Measurements from ENCODE around the gene C19orf85.
A peak's percentile ranks its signal among the peaks of the same experiment; 100 is the strongest.

The C19orf85 gene

GRCh38 chr19:55476100-55476775, 11.7 kb upstream of the C19orf85 start, which contains the start of gene ZNF628:
Gene ZNF628 (plus strand): TSS chr19:55476617. CDS start chr19:55479911, 3,294 bp downstream.
- DNase-seq (ENCODE audit: extremely low read depth, low read depth) = peak; percentile 93
- TF ChIP-seq, protein P1, sequence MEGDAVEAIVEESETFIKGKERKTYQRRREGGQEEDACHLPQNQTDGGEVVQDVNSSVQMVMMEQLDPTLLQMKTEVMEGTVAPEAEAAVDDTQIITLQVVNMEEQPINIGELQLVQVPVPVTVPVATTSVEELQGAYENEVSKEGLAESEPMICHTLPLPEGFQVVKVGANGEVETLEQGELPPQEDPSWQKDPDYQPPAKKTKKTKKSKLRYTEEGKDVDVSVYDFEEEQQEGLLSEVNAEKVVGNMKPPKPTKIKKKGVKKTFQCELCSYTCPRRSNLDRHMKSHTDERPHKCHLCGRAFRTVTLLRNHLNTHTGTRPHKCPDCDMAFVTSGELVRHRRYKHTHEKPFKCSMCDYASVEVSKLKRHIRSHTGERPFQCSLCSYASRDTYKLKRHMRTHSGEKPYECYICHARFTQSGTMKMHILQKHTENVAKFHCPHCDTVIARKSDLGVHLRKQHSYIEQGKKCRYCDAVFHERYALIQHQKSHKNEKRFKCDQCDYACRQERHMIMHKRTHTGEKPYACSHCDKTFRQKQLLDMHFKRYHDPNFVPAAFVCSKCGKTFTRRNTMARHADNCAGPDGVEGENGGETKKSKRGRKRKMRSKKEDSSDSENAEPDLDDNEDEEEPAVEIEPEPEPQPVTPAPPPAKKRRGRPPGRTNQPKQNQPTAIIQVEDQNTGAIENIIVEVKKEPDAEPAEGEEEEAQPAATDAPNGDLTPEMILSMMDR (IDR thresholded peaks at IDR 0.05; ENCODE audit: low read depth, low read length, missing control alignments) = no peak
- peak within 1 kb of the TSS; percentile 76 for H3K4me3 ChIP-seq (replicated peaks; ENCODE audit: low read depth, low read length)

DNA sequence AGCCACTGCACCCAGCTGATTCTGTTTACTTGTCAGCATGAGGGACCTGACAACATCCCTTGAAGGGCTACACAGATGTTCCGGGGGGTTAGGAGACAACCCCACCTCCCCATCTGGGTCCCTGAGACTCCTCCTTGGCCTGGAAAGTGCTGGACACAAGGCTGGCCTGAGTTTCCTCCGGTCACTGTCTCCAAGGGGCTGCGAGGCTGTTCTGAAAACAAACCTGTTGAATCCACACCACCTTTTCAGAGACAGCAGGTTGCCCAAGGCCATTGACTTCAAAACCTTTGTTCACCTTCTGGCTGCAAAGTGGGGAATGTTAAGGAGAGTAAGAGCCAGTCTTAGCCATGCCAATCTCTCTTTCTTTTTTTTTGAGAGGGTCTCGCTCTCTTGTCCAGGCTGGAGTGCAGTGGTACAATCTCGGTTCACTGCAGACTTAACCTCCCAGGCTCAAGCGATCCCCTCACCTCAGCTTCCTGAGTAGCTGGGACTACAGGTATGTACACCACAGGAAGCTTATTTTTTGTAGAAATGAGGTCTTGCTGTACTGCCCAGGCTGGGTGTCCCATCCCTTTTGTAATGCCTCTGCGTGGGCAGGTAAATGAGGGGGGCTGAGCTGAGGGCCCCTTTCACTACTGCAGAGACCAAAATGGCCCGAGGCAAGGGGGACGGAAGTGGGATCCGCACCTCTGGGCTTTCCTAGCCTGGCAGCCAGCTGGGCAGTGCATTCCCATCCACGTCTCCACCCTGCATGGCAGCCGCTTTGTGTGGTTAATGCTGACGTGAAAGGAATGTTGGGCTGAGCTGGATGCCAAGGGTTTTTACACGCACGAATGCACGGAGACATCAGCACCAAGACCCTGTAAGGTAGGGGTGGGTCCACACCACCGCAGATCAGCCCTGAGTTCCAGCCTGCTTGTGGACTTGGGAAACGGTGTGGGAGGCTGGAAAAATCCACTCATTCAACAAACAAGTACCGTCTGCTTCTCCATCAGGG, 10.0 kb upstream of the C19orf85 start:
- TF ChIP-seq, protein P1 (IDR thresholded peaks at IDR 0.05; ENCODE audit: low read depth, low read length, missing control alignments) = no peak
- no peak for DNase-seq (ENCODE audit: extremely low read depth, low read depth)
- H3K4me3 ChIP-seq (replicated peaks; ENCODE audit: low read depth, low read length) = no peak overlapping the region

DNA sequence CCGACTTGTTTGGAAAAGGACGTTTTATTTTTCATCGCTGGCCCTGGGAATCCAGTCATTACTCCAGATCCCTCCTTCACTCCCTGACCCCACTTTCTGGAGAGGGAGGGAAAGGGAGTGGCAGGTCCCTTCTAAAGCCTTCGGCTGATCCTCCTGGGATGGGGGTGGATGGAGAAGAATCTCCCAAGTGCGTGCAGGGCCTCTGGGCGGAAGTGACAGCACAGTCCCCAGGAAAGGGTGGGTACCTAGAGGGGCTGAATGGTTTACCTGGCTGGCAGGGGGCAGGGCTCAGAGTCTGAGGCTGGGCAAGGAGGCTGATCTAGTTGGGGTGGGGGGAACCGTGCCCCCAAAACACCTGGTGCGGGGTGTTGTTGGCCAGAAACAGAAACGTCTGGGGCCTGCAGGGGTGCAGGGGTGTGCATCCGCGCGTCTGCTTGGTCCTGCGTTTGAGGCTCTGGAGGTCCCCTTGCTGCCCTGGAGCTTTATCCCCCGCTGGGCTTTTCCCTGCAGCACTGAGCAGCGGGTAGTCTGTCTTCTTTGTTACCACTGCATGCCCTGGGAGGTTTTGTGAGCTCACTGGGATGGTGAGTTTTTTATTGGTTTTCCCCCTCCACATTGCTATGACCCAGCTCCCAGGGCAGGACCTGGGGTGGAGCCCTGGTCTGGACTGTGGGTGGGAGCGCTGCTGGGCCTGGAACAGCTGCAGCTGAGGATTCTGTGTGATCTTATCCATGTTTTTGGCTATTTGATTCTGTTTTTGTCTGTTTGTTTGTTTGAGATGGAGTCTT, 8.9 kb upstream of the C19orf85 start:
- DNase-seq (ENCODE audit: extremely low read depth, low read depth) = no peak
- no peak overlapping the region for H3K4me3 ChIP-seq (replicated peaks; ENCODE audit: low read depth, low read length)
- TF ChIP-seq, protein P1 (IDR thresholded peaks at IDR 0.05; ENCODE audit: low read depth, low read length, missing control alignments) = no peak

- no peak for DNase-seq (ENCODE audit: extremely low read depth, low read depth)
- TF ChIP-seq, protein P1 (IDR thresholded peaks at IDR 0.05; ENCODE audit: low read depth, low read length, missing control alignments) = no peak
- H3K4me3 ChIP-seq (replicated peaks; ENCODE audit: low read depth, low read length) = no peak overlapping the region
Measured at GRCh38 chr19:55472463-55472862, 7.9 kb upstream of the C19orf85 start.

DNA sequence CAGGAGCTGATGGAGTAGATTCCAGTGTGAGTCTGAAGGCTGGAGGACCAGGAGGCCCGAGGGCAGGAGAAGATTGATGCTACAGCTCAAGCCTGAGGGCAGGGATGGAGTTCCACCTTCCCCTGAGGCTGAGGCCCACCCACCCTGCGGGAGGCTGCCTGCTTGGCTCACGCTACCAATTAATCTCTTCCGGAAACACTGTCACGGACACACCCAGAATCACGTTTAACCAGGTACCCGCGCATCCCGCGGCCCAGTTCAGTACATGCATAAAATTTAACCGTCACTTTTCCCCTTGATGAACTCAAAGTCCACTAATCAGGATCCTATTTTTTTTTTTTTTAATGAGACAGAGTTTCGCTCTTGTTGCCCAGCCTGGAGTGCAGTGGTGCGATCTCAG, 6.7 kb upstream of the C19orf85 start:
- TF ChIP-seq, protein P1 (IDR thresholded peaks at IDR 0.05; ENCODE audit: low read depth, low read length, missing control alignments) = no peak
- H3K4me3 ChIP-seq (replicated peaks; ENCODE audit: low read depth, low read length) = no peak overlapping the region
- DNase-seq (ENCODE audit: extremely low read depth, low read depth) = no peak

DNA sequence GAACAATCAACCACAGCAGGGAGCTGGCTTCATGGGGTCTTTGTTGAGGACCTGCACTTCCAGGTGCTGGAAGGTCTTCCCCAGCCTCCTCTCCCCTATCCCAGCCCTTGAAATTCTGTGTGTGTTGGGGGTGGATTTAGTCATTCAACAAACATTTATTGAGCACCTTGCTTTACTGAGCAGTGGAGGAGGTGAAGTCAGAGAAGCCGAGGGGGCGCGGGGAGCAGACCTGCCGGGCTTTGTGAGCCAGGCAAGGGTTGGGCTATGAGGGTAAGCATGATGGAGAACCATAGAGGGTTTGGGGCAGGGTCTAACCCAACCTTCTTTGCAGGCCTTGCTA, 3.5 kb upstream of the C19orf85 start:
- TF ChIP-seq, protein P1 (IDR thresholded peaks at IDR 0.05; ENCODE audit: low read depth, low read length, missing control alignments) = no peak
- H3K4me3 ChIP-seq (replicated peaks; ENCODE audit: low read depth, low read length) = no peak overlapping the region
- no peak for DNase-seq (ENCODE audit: extremely low read depth, low read depth)
